Kidney epithelial cell (primary cell): Measurements from ENCODE around the gene ORAI3. TPM values are rescaled to one million over a fixed set of nuclear protein-coding genes. Genes with fewer than 3 reads are reported as not detected.

Experiments used
- DNase-seq: peaks from one replicate; pipeline ENCODE4 v3.0.0-alpha.2; 2010; ENCODE audit warnings: low read depth
- H3K27me3 ChIP-seq: 2 replicates; pipeline ENCODE4 v1.6.0; 2011; ENCODE audit warnings: low read length; ENCODE audit not compliant: control insufficient read depth, insufficient read depth
- H3K36me3 ChIP-seq: 2 replicates; pipeline ENCODE4 v1.5.1; 2011; ENCODE audit warnings: low read length; ENCODE audit not compliant: control insufficient read depth, insufficient read depth
- H3K4me3 ChIP-seq: 2 replicates; pipeline ENCODE4 v1.5.1; 2011; ENCODE audit warnings: low read depth, mild to moderate bottlenecking, control low read depth, low read length
- total RNA-seq: library from RNA; depleted of rRNA; stranded (reverse); fragments of >200 nt; gene quantifications from 2 replicates; pipeline ENCODE4 v1.2.3, GENCODE V29; 2015
- TF ChIP-seq, protein P1 (sequence below): IDR thresholded peaks from 2 replicates; pipeline ENCODE4 v1.5.1; 2011; ENCODE audit warnings: mild to moderate bottlenecking, moderate library complexity, low read length, control low read depth, inconsistent platforms; ENCODE audit not compliant: insufficient read depth, poor library complexity, severe bottlenecking

ORAI3 gene
- total RNA-seq, 1 donor from 2014 or later: 37.9 TPM

DNA sequence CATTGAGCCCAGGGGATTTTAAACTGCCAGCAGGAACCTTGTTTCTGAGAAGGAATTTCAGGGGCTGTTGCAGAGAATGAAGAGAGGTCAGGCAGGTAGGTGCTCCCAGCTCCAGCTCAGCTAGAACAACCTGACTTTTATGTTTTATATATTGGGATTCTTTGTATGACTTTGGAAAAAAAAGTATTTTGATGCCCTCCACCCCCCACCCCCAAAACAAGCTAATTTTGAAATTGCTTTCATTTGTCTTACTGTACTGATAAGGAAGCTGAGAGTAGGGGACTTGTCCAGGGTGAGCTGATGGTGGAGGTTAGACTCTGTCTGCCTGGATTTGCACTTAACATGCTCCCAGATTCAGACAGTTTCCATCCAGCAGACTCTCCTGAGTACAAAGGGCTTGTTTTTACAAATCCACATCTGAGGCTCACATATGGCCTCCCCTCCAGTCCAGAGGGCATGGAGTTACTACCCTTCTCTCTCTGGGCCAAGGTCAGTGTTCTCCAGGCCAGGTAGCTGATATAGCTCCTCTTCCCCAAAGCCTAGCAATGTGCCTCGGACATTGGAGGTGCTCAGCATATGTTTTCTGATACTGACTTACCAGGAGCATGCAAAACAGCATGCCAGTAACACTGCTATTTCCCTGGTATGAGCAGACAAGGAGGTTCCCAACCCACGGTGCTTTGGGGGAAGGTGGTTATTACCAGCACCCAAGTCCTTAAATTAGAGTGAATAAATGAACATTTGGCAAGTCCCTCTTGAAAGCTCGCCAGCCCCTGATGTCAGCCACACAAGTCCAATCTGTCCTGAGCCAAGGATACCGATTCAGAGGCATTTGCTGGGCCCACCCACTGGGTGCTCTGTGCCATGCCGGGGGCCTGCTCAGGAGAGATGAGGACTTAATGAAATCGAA lies 50.2 kb downstream of the ORAI3 start:
- H3K4me3 ChIP-seq: no peak overlapping the region
- no peak for DNase-seq
- H3K27me3 ChIP-seq: peaks cover 3% of the 10 kb centered on the region
- H3K36me3 ChIP-seq: no peaks in the 10 kb centered on the region
- TF ChIP-seq, protein P1, sequence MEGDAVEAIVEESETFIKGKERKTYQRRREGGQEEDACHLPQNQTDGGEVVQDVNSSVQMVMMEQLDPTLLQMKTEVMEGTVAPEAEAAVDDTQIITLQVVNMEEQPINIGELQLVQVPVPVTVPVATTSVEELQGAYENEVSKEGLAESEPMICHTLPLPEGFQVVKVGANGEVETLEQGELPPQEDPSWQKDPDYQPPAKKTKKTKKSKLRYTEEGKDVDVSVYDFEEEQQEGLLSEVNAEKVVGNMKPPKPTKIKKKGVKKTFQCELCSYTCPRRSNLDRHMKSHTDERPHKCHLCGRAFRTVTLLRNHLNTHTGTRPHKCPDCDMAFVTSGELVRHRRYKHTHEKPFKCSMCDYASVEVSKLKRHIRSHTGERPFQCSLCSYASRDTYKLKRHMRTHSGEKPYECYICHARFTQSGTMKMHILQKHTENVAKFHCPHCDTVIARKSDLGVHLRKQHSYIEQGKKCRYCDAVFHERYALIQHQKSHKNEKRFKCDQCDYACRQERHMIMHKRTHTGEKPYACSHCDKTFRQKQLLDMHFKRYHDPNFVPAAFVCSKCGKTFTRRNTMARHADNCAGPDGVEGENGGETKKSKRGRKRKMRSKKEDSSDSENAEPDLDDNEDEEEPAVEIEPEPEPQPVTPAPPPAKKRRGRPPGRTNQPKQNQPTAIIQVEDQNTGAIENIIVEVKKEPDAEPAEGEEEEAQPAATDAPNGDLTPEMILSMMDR: no peak

DNA sequence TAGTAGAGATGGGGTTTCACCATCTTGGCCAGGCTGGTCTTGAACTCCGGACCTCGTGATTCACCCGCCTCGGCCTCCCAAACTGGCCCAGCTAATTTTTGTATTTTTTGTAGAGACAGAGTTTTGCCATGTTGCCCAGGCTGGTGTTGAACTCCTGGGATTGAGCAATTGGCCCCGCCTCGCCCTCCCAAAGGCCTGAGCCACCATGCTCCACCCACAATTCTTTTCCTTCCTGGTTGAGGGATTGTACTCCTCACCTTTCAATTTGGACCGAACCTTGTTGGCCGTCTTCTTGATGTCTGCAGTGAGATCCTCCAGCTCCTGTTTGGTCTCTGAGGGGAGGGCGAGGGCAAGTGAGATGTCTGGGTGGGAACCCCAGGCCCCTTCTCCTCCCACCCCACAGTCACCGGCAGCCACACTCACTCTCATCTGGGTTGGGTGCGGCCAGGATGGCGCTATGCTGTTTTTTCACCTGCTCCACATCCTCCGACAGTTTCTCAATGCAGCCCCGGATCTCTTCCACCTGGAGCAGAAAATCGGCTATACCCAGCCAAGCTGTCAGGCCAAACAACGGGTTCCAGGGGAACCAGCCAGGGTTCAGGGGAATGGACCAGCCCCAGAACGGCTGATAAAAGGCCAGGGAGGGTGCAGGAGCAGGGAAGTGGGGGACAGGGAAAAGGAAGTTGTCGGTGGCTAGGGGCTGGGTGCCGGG lies 52.0 kb downstream of the ORAI3 start:
- no peak overlapping the region for H3K4me3 ChIP-seq
- no peaks in the 10 kb centered on the region for H3K36me3 ChIP-seq
- H3K27me3 ChIP-seq: peaks cover 3% of the 10 kb centered on the region
- no peak for DNase-seq
- TF ChIP-seq, protein P1: no peak

DNA sequence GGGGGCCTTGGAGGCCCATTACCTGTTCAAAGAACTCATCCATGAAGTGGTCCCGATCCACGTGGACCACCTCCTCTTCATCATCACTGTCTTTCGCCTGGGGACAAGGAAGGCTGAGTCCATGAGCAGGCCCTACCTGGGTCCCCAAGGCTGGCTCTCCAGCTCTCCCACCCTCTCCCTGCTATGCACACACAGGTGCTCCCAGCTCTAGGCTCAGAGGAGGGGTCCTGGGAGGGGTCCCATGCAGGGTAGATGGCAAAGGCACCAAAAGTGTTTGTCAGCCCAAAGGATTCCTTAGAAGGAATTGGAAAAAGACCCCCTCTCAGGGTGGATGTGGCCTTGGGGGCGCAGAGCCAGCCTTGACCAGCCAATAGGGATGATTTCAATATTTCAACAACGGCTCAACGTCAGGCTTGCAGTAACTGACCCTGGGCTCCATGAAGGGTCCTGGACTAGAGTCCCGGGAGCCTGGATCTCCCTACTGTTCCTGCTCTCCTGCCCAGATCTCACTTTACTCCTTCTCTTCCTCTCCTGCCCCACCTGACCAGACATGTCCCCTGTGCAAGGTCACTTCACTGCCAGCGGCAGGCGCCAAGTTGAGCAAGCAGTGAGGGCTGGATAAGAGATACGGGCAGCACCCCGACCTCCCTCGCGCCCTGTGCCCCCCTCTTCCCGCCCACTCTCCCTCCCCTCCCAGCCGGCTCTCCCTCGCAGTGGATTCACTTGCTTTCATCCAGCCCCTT lies 52.8 kb downstream of the ORAI3 start:
- Histone ChIP-seq H3K27me3 (peaks cover 3% of the 10 kb centered on the region), H3K4me3 (no peak overlapping the region), H3K36me3 (no peaks in the 10 kb centered on the region)
- DNase-seq: no peak
- TF ChIP-seq, protein P1: no peak

DNA sequence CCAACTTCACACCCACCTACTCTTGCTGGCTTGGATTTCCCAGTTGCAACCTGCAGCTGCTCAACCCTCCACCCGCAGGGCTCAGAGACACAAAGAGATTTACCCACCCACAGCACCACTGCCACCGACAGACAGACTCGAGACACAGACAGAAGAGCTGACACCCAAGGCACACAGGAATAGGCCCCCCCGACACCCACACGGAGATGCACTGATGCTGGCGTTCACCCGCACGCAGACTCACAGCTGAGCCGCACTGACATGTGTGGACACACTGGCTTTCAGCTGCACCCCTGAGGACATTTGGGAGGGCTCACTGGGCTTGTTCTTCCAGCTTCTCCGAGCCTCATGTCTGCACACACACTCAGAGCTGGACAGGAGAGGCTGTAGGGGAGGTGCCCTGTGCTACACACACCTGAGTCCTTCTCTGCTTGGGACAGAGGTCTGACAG lies 53.4 kb downstream of the ORAI3 start:
- Histone ChIP-seq H3K36me3 (no peaks in the 10 kb centered on the region), H3K27me3 (peaks cover 3% of the 10 kb centered on the region), H3K4me3 (no peak overlapping the region)
- no peak for DNase-seq
- TF ChIP-seq, protein P1: no peak

DNA sequence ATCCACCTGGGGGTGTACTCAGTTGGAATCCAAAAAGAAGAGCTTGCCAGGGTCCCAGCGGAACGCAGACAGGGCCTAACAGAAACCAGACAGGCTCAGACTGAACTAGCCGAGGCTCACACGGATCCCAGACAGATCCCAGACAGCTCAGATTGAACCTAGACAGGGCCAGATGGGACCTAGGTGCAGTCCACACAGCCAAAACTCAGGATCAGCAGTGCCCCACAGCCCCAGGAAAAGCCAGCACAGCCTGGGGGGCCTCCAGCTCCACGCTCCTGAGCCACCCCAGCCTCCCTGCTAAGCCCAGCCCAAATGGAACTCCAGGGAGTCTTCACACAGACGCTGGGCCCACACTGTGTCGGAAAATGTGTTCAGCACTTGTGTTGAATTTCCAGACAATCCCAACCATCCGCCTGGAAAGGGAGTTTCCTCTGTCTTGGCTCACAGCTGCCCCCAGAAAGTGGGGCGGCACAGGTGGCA lies 54.0 kb downstream of the ORAI3 start:
- no peak for DNase-seq
- TF ChIP-seq, protein P1: no peak
- Histone ChIP-seq H3K4me3 (no peak overlapping the region), H3K27me3 (peaks cover 3% of the 10 kb centered on the region), H3K36me3 (no peaks in the 10 kb centered on the region)
